ENCODE measurements around the gene CHST1. TPM values are rescaled to one million over a fixed set of nuclear protein-coding genes. Genes with fewer than 3 reads are reported as not detected.

CHST1 gene
- total RNA-seq, 1 experiment from 2014 or later: not detected

- no peaks in the 10 kb centered on the region for H3K4me1 ChIP-seq
- no peak for DNase-seq
- BruUV-seq (replicated peaks): no TSS peak
- no peak for TF ChIP-seq CTCF (IDR thresholded peaks at IDR 0.05; ENCODE audit: insufficient read depth in 1 of 2, low read depth in 1 of 2, low read length in 1 of 2, severe bottlenecking in 1 of 2, unreplicated experiment in 1 of 2)
- Mint-ChIP-seq H3K27ac (ENCODE audit: unreplicated experiment) (no peak overlapping the region), H3K4me3 (ENCODE audit: unreplicated experiment) (no peak overlapping the region), H3K4me1 (ENCODE audit: low read depth, unreplicated experiment) (no peaks in the 10 kb centered on the region), H3K9me3 (ENCODE audit: unreplicated experiment) (no peaks in the 10 kb centered on the region), H3K27me3 (ENCODE audit: insufficient read depth, unreplicated experiment) (peaks cover 10% of the 10 kb centered on the region), H3K36me3 (ENCODE audit: insufficient read depth, unreplicated experiment) (no peaks in the 10 kb centered on the region)
- POLR2A ChIA-PET: no interaction called here
- CTCF ChIA-PET: interaction anchor here (1.3 kb wide), 1 partner anchor 44 kb away, joined by 3 read pairs; no protein-coding TSS in a partner anchor
- no peak overlapping the region for H3K4me3 ChIP-seq (ENCODE audit: low read depth, low read length)
- intact Hi-C loops (cut with micrococcal nuclease; ENCODE audit: unreplicated experiment): no loop called here
- H3K27me3 ChIP-seq (replicated peaks; ENCODE audit: control insufficient read depth, insufficient read depth, low read length): no peaks in the 10 kb centered on the region
- no peaks in the 10 kb centered on the region for H3K9me3 ChIP-seq
- H3K36me3 ChIP-seq (ENCODE audit: control insufficient read depth, insufficient read depth, low read length): no peaks in the 10 kb centered on the region
Measured at GRCh38 chr11:45610627-45611026, 54.8 kb downstream of the CHST1 start.

GRCh38 chr11:45609902-45610301, 55.5 kb downstream of the CHST1 start:
- no peaks in the 10 kb centered on the region for H3K9me3 ChIP-seq
- no peak overlapping the region for H3K4me3 ChIP-seq (ENCODE audit: low read depth, low read length)
- no peaks in the 10 kb centered on the region for H3K4me1 ChIP-seq
- intact Hi-C loops (cut with micrococcal nuclease; ENCODE audit: unreplicated experiment): no loop called here
- no TSS peak for BruUV-seq (replicated peaks)
- Mint-ChIP-seq H3K4me3 (ENCODE audit: unreplicated experiment) (no peak overlapping the region), H3K4me1 (ENCODE audit: low read depth, unreplicated experiment) (no peaks in the 10 kb centered on the region), H3K36me3 (ENCODE audit: insufficient read depth, unreplicated experiment) (no peaks in the 10 kb centered on the region), H3K27ac (ENCODE audit: unreplicated experiment) (no peak overlapping the region), H3K27me3 (ENCODE audit: insufficient read depth, unreplicated experiment) (peaks cover 14% of the 10 kb centered on the region), H3K9me3 (ENCODE audit: unreplicated experiment) (no peaks in the 10 kb centered on the region)
- H3K27me3 ChIP-seq (replicated peaks; ENCODE audit: control insufficient read depth, insufficient read depth, low read length): no peaks in the 10 kb centered on the region
- no peaks in the 10 kb centered on the region for H3K36me3 ChIP-seq (ENCODE audit: control insufficient read depth, insufficient read depth, low read length)
- DNase-seq: no peak
- ChIA-PET POLR2A (no interaction called here), CTCF (no interaction called here)
- no peak for TF ChIP-seq CTCF (IDR thresholded peaks at IDR 0.05; ENCODE audit: insufficient read depth in 1 of 2, low read depth in 1 of 2, low read length in 1 of 2, severe bottlenecking in 1 of 2, unreplicated experiment in 1 of 2)

- intact Hi-C loops (cut with micrococcal nuclease; ENCODE audit: unreplicated experiment): no loop called here
- ChIA-PET CTCF (no interaction called here), POLR2A (no interaction called here)
- no peaks in the 10 kb centered on the region for H3K27me3 ChIP-seq (replicated peaks; ENCODE audit: control insufficient read depth, insufficient read depth, low read length)
- H3K4me1 Mint-ChIP-seq (ENCODE audit: low read depth, unreplicated experiment): no peaks in the 10 kb centered on the region
- DNase-seq: no peak
- TF ChIP-seq CTCF (IDR thresholded peaks at IDR 0.05; ENCODE audit: insufficient read depth in 1 of 2, low read depth in 1 of 2, low read length in 1 of 2, severe bottlenecking in 1 of 2, unreplicated experiment in 1 of 2): no peak
- no peaks in the 10 kb centered on the region for H3K9me3 Mint-ChIP-seq (ENCODE audit: unreplicated experiment)
- H3K4me3 ChIP-seq (ENCODE audit: low read depth, low read length): no peak overlapping the region
- no peaks in the 10 kb centered on the region for H3K36me3 ChIP-seq (ENCODE audit: control insufficient read depth, insufficient read depth, low read length)
- no peak overlapping the region for H3K27ac Mint-ChIP-seq (ENCODE audit: unreplicated experiment)
- H3K9me3 ChIP-seq: no peaks in the 10 kb centered on the region
- no peak overlapping the region for H3K4me3 Mint-ChIP-seq (ENCODE audit: unreplicated experiment)
- no peaks in the 10 kb centered on the region for H3K4me1 ChIP-seq
- no TSS peak for BruUV-seq (replicated peaks)
- H3K27me3 Mint-ChIP-seq (ENCODE audit: insufficient read depth, unreplicated experiment): peaks cover 11% of the 10 kb centered on the region
- H3K36me3 Mint-ChIP-seq (ENCODE audit: insufficient read depth, unreplicated experiment): no peaks in the 10 kb centered on the region
Measured at GRCh38 chr11:45609337-45609736, 56.1 kb downstream of the CHST1 start.

Data from Caco-2 (cell line).